ENCODE measurements around the gene SNCB.

Gene SNCB

GRCh38 chr5:176644878-176645670, 14.7 kb upstream of the SNCB start:
- no peak for DNase-seq (ENCODE audit: low read depth in 3 of 3)

DNA sequence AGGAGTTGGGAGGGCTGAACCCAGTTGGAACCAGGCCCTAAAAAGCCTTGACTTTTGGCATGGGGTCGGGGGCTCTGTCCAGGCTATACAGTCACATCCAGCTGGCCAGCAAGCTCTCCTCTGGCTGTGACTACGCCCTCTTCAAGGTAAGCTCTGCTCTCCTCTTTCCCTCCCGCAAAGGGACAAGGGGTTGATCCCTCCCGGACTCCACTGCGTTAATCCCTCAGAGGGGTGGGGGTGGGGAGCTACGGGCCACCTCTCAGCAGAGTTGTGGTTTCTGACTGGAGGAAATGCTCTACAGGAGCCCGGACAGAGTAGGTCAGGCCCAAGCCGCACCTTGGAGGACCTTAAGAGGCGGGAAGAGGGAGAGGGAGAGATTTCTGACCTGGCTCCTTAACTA, 14.0 kb upstream of the SNCB start:
- DNase-seq (ENCODE audit: low read depth in 3 of 3), result no peak

- DNase-seq (ENCODE audit: low read depth in 3 of 3), result no peak
These were observed 13.3 kb upstream of the SNCB start for GRCh38 chr5:176643491-176644219.

DNA sequence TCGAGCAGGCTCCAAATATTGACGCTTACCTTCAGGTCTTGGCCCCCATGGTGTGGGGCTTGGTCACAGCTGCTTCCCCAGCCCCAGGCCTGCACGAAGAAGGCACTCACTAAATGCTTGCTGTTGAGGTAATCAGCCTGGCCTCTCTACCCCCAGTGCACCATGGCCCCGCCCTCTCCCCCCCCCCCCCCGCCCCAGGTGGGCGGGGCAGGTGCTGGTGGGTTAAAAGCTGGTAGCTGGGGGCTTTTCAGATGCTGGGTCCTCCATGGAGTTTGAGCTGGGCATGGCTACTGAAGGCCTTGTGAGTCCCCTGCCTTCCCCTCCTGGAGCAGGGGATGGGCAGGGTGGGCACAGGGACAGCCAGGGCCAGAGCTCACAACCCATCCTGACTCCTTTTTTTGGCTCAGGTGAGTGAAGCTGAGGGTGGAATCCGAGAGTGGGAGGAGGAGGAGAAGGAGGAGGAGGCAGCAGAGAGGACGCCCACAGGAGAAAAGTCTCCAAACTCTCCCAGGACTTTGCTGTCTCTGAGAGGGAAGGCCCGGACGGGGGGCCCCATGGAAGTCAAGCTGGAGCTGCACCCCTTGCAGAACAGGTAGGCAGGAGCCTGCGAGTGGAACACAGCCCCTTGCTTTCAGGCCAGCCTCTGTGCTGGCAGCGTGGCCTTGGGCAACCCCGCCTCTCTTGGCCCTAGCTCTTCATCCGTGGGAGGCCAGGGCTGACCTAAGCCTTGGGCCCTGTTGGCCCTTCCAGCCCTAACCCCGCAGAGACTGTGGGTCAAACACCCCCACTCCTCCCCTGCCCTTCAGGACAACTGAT, 12.5 kb upstream of the SNCB start:
- no peak for DNase-seq (ENCODE audit: low read depth in 3 of 3)

DNA sequence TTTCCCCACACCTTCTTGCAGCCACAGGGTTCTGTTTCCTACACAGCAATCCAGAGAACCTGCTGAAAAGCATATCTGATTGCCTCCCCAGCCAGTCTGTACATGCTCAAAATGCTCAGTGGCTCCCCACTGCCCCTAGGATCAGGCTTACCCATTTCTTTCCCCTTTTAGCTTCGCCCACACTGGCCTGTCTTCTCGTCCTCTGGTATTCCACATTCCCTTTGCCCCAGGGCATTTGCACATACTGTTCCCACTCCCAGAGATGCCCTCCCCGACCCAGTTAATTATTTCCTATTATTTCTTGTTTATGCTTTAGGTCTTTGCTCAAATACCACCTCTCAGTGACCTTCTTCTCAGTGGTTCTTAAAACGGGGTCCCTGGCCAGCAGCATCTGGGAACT, 10.3 kb upstream of the SNCB start:
- DNase-seq (ENCODE audit: low read depth in 3 of 3), result no peak

DNA sequence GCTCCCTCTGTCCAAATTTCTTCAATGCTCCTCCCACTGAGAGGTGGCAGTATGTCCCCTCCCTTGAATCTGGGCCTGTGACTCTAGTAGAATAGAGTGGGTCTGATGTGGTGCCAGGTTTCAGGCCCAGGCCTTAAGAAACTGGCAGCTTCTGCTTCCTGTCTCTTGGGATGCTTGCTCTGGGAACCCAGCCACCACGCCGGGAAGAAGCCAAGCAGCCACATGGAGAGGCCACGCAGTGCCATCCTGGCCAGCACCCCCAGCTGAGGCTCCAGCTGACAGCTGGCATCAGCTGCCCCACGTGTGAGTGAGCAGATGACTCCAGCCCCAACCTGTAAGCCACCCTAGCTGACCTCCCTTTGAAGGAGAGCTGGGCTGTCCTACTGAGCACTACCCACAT, 9.6 kb upstream of the SNCB start:
- DNase-seq (ENCODE audit: low read depth in 3 of 3), result no peak

DNA sequence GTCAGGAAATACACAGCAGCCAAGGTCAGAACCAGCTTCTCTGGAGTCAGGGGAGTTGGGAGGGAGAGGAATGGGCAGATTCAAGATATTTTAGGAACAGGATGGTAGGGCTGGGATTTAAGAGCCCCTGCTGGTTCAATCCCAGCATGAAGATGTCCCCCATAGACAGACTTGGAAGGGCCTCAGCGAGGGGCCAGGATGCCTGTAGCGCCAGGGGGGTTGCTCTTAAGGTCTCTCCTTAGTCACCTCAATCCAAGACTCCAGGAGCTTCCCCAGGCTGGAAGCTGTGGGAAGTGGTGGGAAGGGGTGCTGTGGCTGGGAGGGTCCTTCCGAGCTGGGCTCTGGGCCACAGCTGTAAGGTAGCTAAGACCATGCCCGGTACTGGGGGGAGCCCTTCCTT, 8.9 kb upstream of the SNCB start:
- DNase-seq (ENCODE audit: low read depth in 3 of 3), result no peak

- DNase-seq (ENCODE audit: low read depth in 3 of 3), result no peak
These were observed 8.1 kb upstream of the SNCB start for GRCh38 chr5:176638437-176638836.

DNA sequence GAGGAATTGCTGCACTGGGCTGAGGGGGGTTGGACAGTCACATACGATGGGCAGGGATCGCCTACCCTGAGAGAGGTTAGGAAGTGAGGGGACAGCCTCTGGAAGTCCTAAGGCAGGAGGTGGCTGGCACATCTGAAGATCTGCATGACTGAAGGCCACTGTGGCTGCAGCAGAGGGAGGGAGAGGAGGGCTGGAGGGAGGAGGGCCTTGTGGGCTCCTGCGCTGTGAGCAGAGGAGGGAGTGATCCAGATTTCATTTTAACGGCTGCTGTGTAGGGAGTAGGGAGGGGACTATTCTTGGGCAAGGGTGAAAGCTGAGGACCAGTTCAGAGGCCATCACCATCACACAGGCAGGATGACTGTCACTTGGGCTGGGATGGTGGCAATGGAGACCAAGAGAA, 7.2 kb upstream of the SNCB start:
- DNase-seq (ENCODE audit: low read depth in 3 of 3), result no peak

GRCh38 chr5:176636426-176636825, 6.1 kb upstream of the SNCB start:
- no peak for DNase-seq (ENCODE audit: low read depth in 3 of 3)

GRCh38 chr5:176633598-176633997, 3.3 kb upstream of the SNCB start:
- DNase-seq (ENCODE audit: low read depth in 3 of 3), result no peak

DNA sequence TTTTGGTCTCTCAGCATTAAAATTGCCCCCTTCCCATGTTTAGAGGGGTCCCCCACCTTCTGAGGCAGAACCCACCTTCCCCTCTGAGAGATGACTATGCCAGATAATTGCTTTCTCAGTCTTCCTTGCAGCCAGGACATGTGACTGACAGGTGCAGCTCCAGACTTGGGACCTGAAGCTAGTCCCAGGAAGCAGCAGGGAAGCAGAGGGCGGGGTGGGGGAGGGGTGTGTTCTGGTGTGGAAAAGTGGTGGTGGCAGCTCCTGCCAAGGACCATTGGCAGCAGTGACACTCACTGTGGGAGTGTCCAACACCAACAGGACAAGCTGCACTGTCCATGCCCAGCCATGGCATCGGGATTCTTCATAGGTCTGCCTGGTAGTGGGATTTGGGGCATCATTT, 2.4 kb upstream of the SNCB start:
- no peak for DNase-seq (ENCODE audit: low read depth in 3 of 3)

- DNase-seq (ENCODE audit: low read depth in 3 of 3), result no peak
These were observed 1.3 kb upstream of the SNCB start for GRCh38 chr5:176631383-176632200.

DNA sequence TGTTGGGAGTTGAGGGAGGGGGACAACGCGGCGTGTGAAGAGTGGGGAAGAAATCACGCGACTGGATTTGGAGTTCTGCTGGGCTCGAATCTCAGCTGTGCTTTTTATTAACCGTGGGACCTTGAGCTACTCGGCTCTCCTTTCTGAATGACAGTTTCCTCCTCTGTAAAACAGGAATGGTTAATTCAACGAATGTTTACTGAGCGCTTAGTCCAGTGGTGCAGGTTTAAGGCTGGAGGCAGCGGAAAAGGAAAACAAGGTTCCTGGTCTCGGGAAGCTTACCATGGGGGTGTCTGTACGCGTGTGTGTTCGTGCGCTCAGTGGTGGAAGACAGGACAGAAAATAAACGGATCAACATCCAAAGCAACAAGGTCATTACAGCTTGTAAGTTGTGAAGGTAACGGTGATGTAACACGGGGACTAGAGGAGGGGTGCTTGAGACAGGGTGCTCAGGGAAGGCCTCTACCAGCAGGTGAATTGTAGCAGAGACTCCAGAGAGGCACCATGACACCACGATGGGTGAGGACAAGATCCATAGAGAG, 418 bp upstream of the SNCB start:
- DNase-seq (ENCODE audit: low read depth in 3 of 3), result no peak

GRCh38 chr5:176629317-176629852, 949 bp downstream of the SNCB start:
- no peak for DNase-seq (ENCODE audit: low read depth in 3 of 3)

DNA sequence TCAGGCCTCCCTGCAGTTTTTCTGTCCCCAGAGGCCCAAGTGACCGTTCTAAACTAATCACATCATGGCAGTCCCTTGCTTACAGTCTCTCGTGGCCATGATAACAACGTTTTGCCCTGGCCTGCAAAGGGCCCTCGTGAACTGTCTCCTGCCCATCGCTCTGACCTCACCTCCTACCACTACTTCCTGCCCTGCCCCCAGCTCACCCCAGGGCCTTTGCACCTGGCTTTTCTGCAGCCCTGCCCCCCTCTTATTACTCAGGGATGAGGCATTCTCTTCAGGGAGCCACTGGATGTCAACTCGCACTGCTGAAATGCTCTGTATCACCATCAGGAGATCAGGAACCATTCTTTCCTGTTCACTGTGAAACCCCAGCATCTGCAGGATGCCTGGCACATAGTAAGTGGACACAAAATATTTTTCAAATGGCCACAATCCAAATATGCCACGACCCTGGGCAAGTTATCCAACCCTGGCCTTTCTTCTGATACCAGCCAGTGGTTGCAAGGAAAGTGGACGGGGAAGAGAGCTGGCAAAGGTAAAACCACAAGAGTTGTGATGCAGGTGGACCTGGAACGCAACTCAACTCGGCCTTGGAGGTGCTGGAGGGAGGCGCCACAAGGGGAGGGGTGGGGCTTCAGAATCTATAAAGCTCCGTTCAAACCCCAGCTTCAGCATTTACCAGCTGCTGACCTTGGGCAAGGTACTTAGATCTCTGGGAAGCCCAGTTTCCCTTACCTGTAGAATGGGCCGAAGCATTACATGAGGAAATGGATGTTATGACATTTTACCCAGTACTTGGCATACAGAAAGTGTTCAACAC, 1.7 kb downstream of the SNCB start:
- DNase-seq (ENCODE audit: low read depth in 3 of 3), result no peak

GRCh38 chr5:176627582-176627981, 2.8 kb downstream of the SNCB start:
- no peak for DNase-seq (ENCODE audit: low read depth in 3 of 3)

DNA sequence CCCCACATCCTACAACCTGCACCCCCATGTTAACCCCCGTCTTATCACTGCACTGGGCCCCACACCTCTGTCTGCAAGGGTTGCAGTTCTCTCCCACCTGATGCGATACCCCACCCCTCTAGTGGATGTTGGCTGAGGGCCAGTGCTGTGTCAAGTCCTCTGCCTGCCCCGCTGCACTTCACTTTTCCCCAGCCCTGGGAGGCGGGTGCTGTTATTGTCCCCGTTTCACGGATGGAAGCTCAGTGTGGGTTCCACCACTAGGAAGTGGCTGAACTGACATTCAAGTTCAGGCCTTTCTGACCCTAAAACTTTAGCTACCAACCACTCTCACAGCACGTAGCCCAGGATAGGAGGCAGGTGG, 3.5 kb downstream of the SNCB start:
- no peak for DNase-seq (ENCODE audit: low read depth in 3 of 3)

DNA sequence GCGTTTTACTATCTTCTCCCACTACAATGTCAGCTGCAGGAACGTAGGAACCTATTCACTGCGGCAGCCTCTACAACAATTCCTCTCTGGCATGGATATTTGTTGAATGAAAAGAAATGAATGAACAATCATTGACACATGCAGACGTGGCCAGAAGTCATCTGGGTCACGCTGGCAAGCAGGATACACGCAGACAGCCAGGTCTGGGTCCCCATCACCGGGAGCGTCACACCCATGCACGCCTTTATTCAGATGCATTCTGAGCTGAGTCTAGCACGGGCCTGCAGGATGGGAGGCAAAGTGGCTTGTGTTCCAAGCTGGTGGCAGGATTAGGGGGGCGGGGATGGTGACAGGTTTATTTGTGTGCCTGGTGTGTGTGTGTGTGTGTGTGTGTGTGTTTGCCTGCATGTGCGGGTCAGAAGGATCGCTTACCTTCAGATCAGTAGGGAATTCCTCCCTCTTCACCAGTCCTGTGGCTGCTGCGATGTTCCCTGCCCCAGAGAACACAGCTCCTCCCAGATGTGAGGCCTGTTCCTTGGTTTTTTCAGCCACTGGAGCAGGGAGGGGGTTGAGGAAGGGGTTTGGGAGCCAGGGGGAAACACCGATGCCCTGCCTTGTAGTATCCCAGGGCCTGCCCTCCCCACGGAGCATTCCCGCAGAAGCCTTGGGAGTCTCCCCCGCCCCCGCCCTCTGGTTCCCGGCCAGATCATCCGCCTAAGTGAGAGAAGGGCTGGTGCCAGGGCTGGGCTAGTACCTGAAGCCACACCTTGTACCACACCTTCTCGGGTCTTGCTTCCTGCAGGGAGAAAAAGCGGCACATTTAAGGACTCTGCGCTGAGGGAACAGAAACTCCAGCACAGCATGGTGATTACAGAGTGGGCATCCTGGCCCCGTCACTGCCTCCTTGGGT, 4.1 kb downstream of the SNCB start:
- no peak for DNase-seq (ENCODE audit: low read depth in 3 of 3)
